ENCODE data around the gene ANXA2R. TPM values are rescaled to one million over a fixed set of nuclear protein-coding genes. Genes with fewer than 3 reads are reported as not detected.

Gene ANXA2R
- total and polyA plus RNA-seq, 2 of the 13 experiments (the other 11 are each of a cell fraction or from before 2014, with no cell fraction given): 0.95 to 1.3 TPM

- no peak for TF ChIP-seq SETDB1 (CRISPR knock-in tag; IDR thresholded peaks at IDR 0.05; ENCODE audit: borderline replicate concordance)
- TF ChIP-seq, protein P1, sequence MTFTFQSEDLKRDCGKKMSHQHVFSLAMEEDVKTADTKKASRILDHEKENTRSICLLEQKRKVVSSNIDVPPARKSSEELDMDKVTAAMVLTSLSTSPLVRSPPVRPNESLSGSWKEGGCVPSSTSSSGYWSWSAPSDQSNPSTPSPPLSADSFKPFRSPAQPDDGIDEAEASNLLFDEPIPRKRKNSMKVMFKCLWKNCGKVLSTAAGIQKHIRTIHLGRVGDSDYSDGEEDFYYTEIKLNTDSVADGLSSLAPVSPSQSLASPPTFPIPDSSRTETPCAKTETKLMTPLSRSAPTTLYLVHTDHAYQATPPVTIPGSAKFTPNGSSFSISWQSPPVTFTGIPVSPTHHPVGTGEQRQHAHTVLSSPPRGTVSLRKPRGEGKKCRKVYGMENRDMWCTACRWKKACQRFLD (CRISPR knock-in tag; IDR thresholded peaks at IDR 0.05; ENCODE audit: borderline replicate concordance): no peak; the same call in 1 of the 2 replicates
- no peak for TF ChIP-seq ZNF180 (CRISPR knock-in tag; IDR thresholded peaks at IDR 0.05; ENCODE audit: borderline replicate concordance, low read depth)
- no peak for TF ChIP-seq TSC22D2 (CRISPR knock-in tag; IDR thresholded peaks at IDR 0.05; ENCODE audit: borderline replicate concordance)
- no peak for TF ChIP-seq ARID2 (CRISPR knock-in tag; IDR thresholded peaks at IDR 0.05; ENCODE audit: borderline replicate concordance)
- TF ChIP-seq GZF1 (CRISPR knock-in tag; IDR thresholded peaks at IDR 0.05): peak; percentile 78; the same call in 1 of the 2 replicates
- no peak for TF ChIP-seq CERS6 (CRISPR knock-in tag; IDR thresholded peaks at IDR 0.05)
- peak; percentile 81; the same call in 1 of the 2 replicates for TF ChIP-seq NAIF1 (CRISPR knock-in tag; IDR thresholded peaks at IDR 0.05; ENCODE audit: borderline replicate concordance)
- no peak for TF ChIP-seq RELA (CRISPR knock-in tag; IDR thresholded peaks at IDR 0.05)
- peak; percentile 94 for TF ChIP-seq GTF3A (CRISPR knock-in tag; conservative IDR thresholded peaks at IDR 0.05)
- TF ChIP-seq, protein P2, sequence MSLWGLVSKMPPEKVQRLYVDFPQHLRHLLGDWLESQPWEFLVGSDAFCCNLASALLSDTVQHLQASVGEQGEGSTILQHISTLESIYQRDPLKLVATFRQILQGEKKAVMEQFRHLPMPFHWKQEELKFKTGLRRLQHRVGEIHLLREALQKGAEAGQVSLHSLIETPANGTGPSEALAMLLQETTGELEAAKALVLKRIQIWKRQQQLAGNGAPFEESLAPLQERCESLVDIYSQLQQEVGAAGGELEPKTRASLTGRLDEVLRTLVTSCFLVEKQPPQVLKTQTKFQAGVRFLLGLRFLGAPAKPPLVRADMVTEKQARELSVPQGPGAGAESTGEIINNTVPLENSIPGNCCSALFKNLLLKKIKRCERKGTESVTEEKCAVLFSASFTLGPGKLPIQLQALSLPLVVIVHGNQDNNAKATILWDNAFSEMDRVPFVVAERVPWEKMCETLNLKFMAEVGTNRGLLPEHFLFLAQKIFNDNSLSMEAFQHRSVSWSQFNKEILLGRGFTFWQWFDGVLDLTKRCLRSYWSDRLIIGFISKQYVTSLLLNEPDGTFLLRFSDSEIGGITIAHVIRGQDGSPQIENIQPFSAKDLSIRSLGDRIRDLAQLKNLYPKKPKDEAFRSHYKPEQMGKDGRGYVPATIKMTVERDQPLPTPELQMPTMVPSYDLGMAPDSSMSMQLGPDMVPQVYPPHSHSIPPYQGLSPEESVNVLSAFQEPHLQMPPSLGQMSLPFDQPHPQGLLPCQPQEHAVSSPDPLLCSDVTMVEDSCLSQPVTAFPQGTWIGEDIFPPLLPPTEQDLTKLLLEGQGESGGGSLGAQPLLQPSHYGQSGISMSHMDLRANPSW (CRISPR knock-in tag; IDR thresholded peaks at IDR 0.05; ENCODE audit: borderline replicate concordance): no peak
- no peak for TF ChIP-seq SNRNP70 (IDR thresholded peaks at IDR 0.05; ENCODE audit: low read depth, low read length)
- no peak for TF ChIP-seq ZNF44 (CRISPR knock-in tag; IDR thresholded peaks at IDR 0.05)
- TF ChIP-seq ZMYM2 (CRISPR knock-in tag; IDR thresholded peaks at IDR 0.05): peak; percentile 99
- TF ChIP-seq ZNF12 (CRISPR knock-in tag; IDR thresholded peaks at IDR 0.05): peak; percentile 47; the same call in 1 of the 2 replicates
- TF ChIP-seq KMT2B (CRISPR knock-in tag; IDR thresholded peaks at IDR 0.05): peak; percentile 87
- no peak for TF ChIP-seq MZF1 (CRISPR knock-in tag; IDR thresholded peaks at IDR 0.05; ENCODE audit: borderline replicate concordance)
- TF ChIP-seq NR2F2 (IDR thresholded peaks at IDR 0.05; ENCODE audit: borderline replicate concordance, low read depth): no peak
- TF ChIP-seq ZNF124 (CRISPR knock-in tag; IDR thresholded peaks at IDR 0.05): no peak
- TF ChIP-seq TEAD2 (CRISPR knock-in tag; IDR thresholded peaks at IDR 0.05): no peak
- no peak for TF ChIP-seq KDM6A (CRISPR knock-in tag; IDR thresholded peaks at IDR 0.05; ENCODE audit: low read depth)
- peak; percentile 66; the same call in 1 of the 2 replicates for TF ChIP-seq EHMT2 (IDR thresholded peaks at IDR 0.05; ENCODE audit: borderline replicate concordance, low read depth, low read length)
- peak; percentile 62; the same call in 1 of the 2 replicates for TF ChIP-seq ZNF350 (CRISPR knock-in tag; IDR thresholded peaks at IDR 0.05; ENCODE audit: borderline replicate concordance, low read depth)
- TF ChIP-seq HNRNPUL1 (IDR thresholded peaks at IDR 0.05; ENCODE audit: low read depth, low read length): no peak
- TF ChIP-seq NKX3-1 (CRISPR knock-in tag; IDR thresholded peaks at IDR 0.05): no peak; the same call in 1 of the 2 replicates
- TF ChIP-seq, protein P3, sequence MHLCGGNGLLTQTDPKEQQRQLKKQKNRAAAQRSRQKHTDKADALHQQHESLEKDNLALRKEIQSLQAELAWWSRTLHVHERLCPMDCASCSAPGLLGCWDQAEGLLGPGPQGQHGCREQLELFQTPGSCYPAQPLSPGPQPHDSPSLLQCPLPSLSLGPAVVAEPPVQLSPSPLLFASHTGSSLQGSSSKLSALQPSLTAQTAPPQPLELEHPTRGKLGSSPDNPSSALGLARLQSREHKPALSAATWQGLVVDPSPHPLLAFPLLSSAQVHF (CRISPR knock-in tag; IDR thresholded peaks at IDR 0.05): no peak
These were observed 31.6 kb downstream of the ANXA2R start (continued) for GRCh38 chr5:43008363-43009153.
